GM23338 (cell line): ENCODE measurements around the gene CFLAR. TPM values are rescaled to one million over a fixed set of nuclear protein-coding genes. Genes with fewer than 3 reads are reported as not detected.

Experiments used
- ATAC-seq: fragments of 200-7000 bp; cut with Tn5 transposase; 3 replicates; pipeline ENCODE4 v1.9.1; 2020
- DNase-seq: peaks from one replicate; pipeline ENCODE4 v3.0.0-alpha.2; 2015; ENCODE audit warnings: low spot score
- H2AFZ ChIP-seq: fragments of 200-600 bp; sonication (generic); 2 replicates; pipeline ENCODE4 v1.8.0; 2016; ENCODE audit warnings: antibody characterized with exemption, mild to moderate bottlenecking, moderate library complexity
- H3F3A ChIP-seq: fragments of 200-600 bp; sonication (generic); replicated peaks from 2 replicates; pipeline ENCODE4 v1.8.0; 2017; ENCODE audit warnings: antibody characterized with exemption, mixed run types, low read depth
- H3K27ac ChIP-seq: fragments of 200-600 bp; sonication (generic); 2 replicates; pipeline ENCODE4 v1.6.1; 2016; ENCODE audit warnings: low read depth
- H3K27me3 ChIP-seq: fragments of 200-600 bp; sonication (generic); 2 replicates; pipeline ENCODE4 v1.8.0; 2016; ENCODE audit warnings: mild to moderate bottlenecking, mixed run types, moderate library complexity; ENCODE audit not compliant: insufficient read depth
- H3K36me3 ChIP-seq: fragments of 200-600 bp; sonication (generic); 2 replicates; pipeline ENCODE4 v1.8.0; 2016; ENCODE audit warnings: mild to moderate bottlenecking; ENCODE audit not compliant: insufficient read depth
- H3K4me1 ChIP-seq: fragments of 200-600 bp; sonication (generic); 2 replicates; pipeline ENCODE4 v1.8.0; 2016; ENCODE audit warnings: mild to moderate bottlenecking, moderate library complexity; ENCODE audit not compliant: insufficient read depth
- H3K4me2 ChIP-seq: fragments of 200-600 bp; sonication (generic); 2 replicates; pipeline ENCODE4 v1.7.1; 2017; ENCODE audit warnings: mixed run types
- H3K4me3 ChIP-seq: fragments of 200-600 bp; sonication (generic); 2 replicates; pipeline ENCODE4 v1.6.1; 2016; ENCODE audit warnings: mixed run types
- H3K79me2 ChIP-seq: fragments of 200-600 bp; sonication (generic); replicated peaks from 2 replicates; pipeline ENCODE4 v1.8.0; 2017; ENCODE audit warnings: mild to moderate bottlenecking; ENCODE audit not compliant: insufficient read depth
- H3K9me2 ChIP-seq: fragments of 200-600 bp; sonication (generic); 2 replicates; pipeline ENCODE4 v1.8.0; 2017; ENCODE audit not compliant: insufficient read depth
- H4K20me1 ChIP-seq: fragments of 200-600 bp; sonication (generic); replicated peaks from 2 replicates; pipeline ENCODE4 v1.8.0; 2017; ENCODE audit warnings: mild to moderate bottlenecking; ENCODE audit not compliant: insufficient read depth
- H3K27ac Mint-ChIP-seq: 2 replicates; pipeline ENCODE4 v1.8.0; 2020; ENCODE audit warnings: inconsistent platforms, mild to moderate bottlenecking, moderate library complexity, mixed read lengths
- H3K27me3 Mint-ChIP-seq: 3 replicates; pipeline ENCODE4 v1.8.0; 2022; ENCODE audit warnings: low read depth, mild to moderate bottlenecking, moderate library complexity, mixed read lengths, inconsistent platforms; ENCODE audit not compliant: insufficient read depth, poor library complexity
- H3K36me3 Mint-ChIP-seq: 3 replicates; pipeline ENCODE4 v1.8.0; 2021; ENCODE audit warnings: low read depth, mild to moderate bottlenecking, inconsistent platforms, moderate library complexity, mixed read lengths
- H3K4me1 Mint-ChIP-seq: 3 replicates; pipeline ENCODE4 v1.8.0; 2020; ENCODE audit warnings: mild to moderate bottlenecking, inconsistent platforms, mixed read lengths
- H3K4me3 Mint-ChIP-seq: 3 replicates; pipeline ENCODE4 v1.8.0; 2021; ENCODE audit warnings: moderate library complexity, mild to moderate bottlenecking, inconsistent platforms, mixed read lengths
- H3K9me3 Mint-ChIP-seq: 3 replicates; pipeline ENCODE4 v1.8.0; 2020; ENCODE audit warnings: moderate library complexity, mild to moderate bottlenecking, inconsistent platforms, mixed read lengths
- CTCF ChIP-seq, 2 experiments: fragments of 200-600 bp in 1 of 2; sonication (generic) in 1 of 2; conservative IDR thresholded peaks; 2 replicates each; pipeline versions ENCODE4 v1.5.1 to v1.6.1; 2016 to 2017; ENCODE audit warnings: antibody characterized with exemption in 2 of 2, low read depth in 2 of 2, mild to moderate bottlenecking in 2 of 2, moderate library complexity in 1 of 2
- ETS1 ChIP-seq: IDR thresholded peaks from 2 replicates; pipeline ENCODE4 v1.6.1; 2016; ENCODE audit warnings: antibody characterized with exemption
- EZH2 ChIP-seq: fragments of 200-600 bp; sonication (generic); IDR thresholded peaks from one replicate; pipeline ENCODE4 v1.8.0; 2017; ENCODE audit warnings: antibody characterized with exemption, mild to moderate bottlenecking, low read depth; ENCODE audit not compliant: unreplicated experiment
- EZH2phosphoT487 ChIP-seq: fragments of 200-600 bp; sonication (generic); IDR thresholded peaks from one replicate; pipeline ENCODE4 v1.8.1; 2018; ENCODE audit warnings: antibody characterized with exemption; ENCODE audit not compliant: unreplicated experiment
- STAT1 ChIP-seq: IDR thresholded peaks from one replicate; pipeline ENCODE4 v1.6.1; 2016; ENCODE audit warnings: antibody characterized with exemption; ENCODE audit not compliant: unreplicated experiment
- ZNF331 ChIP-seq: fragments of 250-450 bp; sonication (Bioruptor Pico); IDR thresholded peaks from 2 replicates; pipeline ENCODE4 v1.5.0; 2020; ENCODE audit warnings: low read depth, mild to moderate bottlenecking, moderate library complexity
- polyA plus RNA-seq: library from polyadenylated mRNA; unstranded; fragments of >200 nt; fragmentation: Nextera tagmentation; extraction: Ambion mirVana; gene quantifications from 2 replicates; pipeline ENCODE4 v1.2.1, GENCODE V29; 2016
- total RNA-seq: library from RNA; depleted of rRNA; stranded (reverse); fragments of >200 nt; shearing (Covaris generic); gene quantifications from 2 replicates; pipeline ENCODE4 v1.2.3, GENCODE V29; 2014

Gene CFLAR
- total and polyA plus RNA-seq, 2 experiments from 2014 or later = 10.1 to 15.1 TPM

DNA sequence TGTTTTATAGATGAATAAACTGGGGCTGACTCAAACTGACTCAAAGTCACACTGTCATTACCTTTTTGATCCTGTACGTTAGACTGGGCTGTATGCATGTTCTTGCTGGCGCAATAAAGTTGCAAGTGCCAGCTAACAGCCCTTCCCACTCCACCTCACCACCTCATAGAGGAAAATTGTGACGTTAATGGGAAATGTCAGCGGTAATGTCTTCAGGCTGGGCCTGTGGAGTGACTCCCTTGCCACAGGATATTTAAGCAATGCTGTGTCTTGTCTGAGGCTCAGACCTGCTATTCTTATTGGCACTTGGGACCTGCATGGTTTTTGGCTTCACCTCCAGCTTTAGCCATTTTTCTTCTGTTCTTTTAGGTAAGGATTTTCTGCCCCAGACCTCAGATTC is 41.7 kb downstream of the CFLAR start:
- ATAC-seq (no peak), DNase-seq (no peak)
- H3K79me2 ChIP-seq = no peaks in the 10 kb centered on the region
- peaks cover 11% of the 10 kb centered on the region for H3K4me1 ChIP-seq
- H4K20me1 ChIP-seq = no peaks in the 10 kb centered on the region
- no peak overlapping the region for H3K27ac ChIP-seq
- Mint-ChIP-seq H3K4me3 (no peak overlapping the region), H3K36me3 (no peaks in the 10 kb centered on the region; the same call in 1 of the 3 replicates), H3K4me1 (peaks cover 14% of the 10 kb centered on the region), H3K27ac (peak overlapping the region; percentile 76; the same call in 1 of the 2 replicates), H3K27me3 (peaks cover 7% of the 10 kb centered on the region), H3K9me3 (no peaks in the 10 kb centered on the region)
- no peak overlapping the region for H3K4me3 ChIP-seq
- no peak overlapping the region for H3K4me2 ChIP-seq
- no peaks in the 10 kb centered on the region for H3K9me2 ChIP-seq
- H3K36me3 ChIP-seq = no peaks in the 10 kb centered on the region
- TF ChIP-seq ZNF331 (CRISPR knock-in tag) = no peak
- TF ChIP-seq EZH2 = no peak
- TF ChIP-seq EZH2phosphoT487 = no peak
- TF ChIP-seq CTCF (conservative IDR thresholded peaks at IDR 0.05; ENCODE audit: low read depth in 2 of 2) = no peak
- TF ChIP-seq ETS1 = no peak
- no peak for TF ChIP-seq STAT1
- no peaks in the 10 kb centered on the region for H3F3A ChIP-seq
- H2AFZ ChIP-seq = peak overlapping the region; percentile 70
- H3K27me3 ChIP-seq = no peaks in the 10 kb centered on the region

- Histone ChIP-seq H3K4me1 (peaks cover 11% of the 10 kb centered on the region), H3K79me2 (no peaks in the 10 kb centered on the region), H3K4me3 (no peak overlapping the region), H3K27me3 (no peaks in the 10 kb centered on the region), H3K4me2 (no peak overlapping the region), H3F3A (no peaks in the 10 kb centered on the region), H3K9me2 (no peaks in the 10 kb centered on the region), H3K36me3 (no peaks in the 10 kb centered on the region), H4K20me1 (no peaks in the 10 kb centered on the region), H3K27ac (no peak overlapping the region), H2AFZ (peak overlapping the region; percentile 70)
- peak overlapping the region; percentile 76; the same call in 1 of the 2 replicates for H3K27ac Mint-ChIP-seq
- peaks cover 14% of the 10 kb centered on the region for H3K4me1 Mint-ChIP-seq
- peak; percentile 87 for DNase-seq
- H3K4me3 Mint-ChIP-seq = no peak overlapping the region
- TF ChIP-seq CTCF (conservative IDR thresholded peaks at IDR 0.05; ENCODE audit: low read depth in 2 of 2) (peak; percentile 85 to 89), EZH2phosphoT487 (no peak)
- H3K27me3 Mint-ChIP-seq = peaks cover 7% of the 10 kb centered on the region
- ATAC-seq = peak; percentile 97
- H3K9me3 Mint-ChIP-seq = no peaks in the 10 kb centered on the region
- no peaks in the 10 kb centered on the region; the same call in 1 of the 3 replicates for H3K36me3 Mint-ChIP-seq
Observed at GRCh38 chr2:201158111-201158929, 42.4 kb downstream of the CFLAR start.
